ENCODE measurements around the gene ZNF43.

The ZNF43 gene

DNA sequence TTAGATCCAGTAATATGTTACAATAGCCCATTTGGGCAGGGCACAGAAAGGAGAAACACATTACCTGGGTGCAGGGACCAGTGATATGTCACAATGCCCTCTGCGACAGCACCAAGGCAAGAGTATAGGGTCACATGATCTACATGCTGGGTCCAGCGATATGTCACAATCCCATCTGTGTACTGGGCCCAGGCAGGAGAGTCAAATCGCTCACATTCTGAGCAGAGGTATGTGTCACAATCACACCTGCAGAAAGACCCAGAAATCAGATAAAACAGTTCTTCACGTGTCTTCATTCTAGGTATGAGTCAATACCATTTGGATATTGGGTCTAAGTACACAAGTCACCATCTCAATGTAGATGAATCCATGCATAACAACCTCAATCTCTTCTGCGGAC, 7.1 kb upstream of the ZNF43 start:
- Histone ChIP-seq H2AFZ (ENCODE audit: low read depth, low read length, severe bottlenecking) (no peak overlapping the region), H3K4me3 (ENCODE audit: insufficient read depth, low read length, poor library complexity, severe bottlenecking) (no peak overlapping the region), H3K4me2 (ENCODE audit: low read depth, low read length, poor library complexity, severe bottlenecking) (no peak overlapping the region), H3K9me2 (replicated peaks; ENCODE audit: insufficient read depth, low read length) (no peaks in the 10 kb centered on the region), H3K27ac (ENCODE audit: low read depth, low read length) (no peak overlapping the region), H3K36me3 (ENCODE audit: low read length) (no peaks in the 10 kb centered on the region), H3K9me3 (ENCODE audit: insufficient read depth, low read length) (no peaks in the 10 kb centered on the region), H3K27me3 (ENCODE audit: low read length) (no peaks in the 10 kb centered on the region), H3F3A (ENCODE audit: insufficient read depth) (no peaks in the 10 kb centered on the region), H4K20me1 (ENCODE audit: low read depth, low read length) (no peaks in the 10 kb centered on the region), H3K9ac (ENCODE audit: low read length) (no peak overlapping the region), H3K79me2 (ENCODE audit: insufficient read depth, low read length) (no peaks in the 10 kb centered on the region)
- no peak for TF ChIP-seq EZH2phosphoT487 (conservative IDR thresholded peaks at IDR 0.05; ENCODE audit: low read length)
- TF ChIP-seq, protein P1, sequence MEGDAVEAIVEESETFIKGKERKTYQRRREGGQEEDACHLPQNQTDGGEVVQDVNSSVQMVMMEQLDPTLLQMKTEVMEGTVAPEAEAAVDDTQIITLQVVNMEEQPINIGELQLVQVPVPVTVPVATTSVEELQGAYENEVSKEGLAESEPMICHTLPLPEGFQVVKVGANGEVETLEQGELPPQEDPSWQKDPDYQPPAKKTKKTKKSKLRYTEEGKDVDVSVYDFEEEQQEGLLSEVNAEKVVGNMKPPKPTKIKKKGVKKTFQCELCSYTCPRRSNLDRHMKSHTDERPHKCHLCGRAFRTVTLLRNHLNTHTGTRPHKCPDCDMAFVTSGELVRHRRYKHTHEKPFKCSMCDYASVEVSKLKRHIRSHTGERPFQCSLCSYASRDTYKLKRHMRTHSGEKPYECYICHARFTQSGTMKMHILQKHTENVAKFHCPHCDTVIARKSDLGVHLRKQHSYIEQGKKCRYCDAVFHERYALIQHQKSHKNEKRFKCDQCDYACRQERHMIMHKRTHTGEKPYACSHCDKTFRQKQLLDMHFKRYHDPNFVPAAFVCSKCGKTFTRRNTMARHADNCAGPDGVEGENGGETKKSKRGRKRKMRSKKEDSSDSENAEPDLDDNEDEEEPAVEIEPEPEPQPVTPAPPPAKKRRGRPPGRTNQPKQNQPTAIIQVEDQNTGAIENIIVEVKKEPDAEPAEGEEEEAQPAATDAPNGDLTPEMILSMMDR (IDR thresholded peaks at IDR 0.05; ENCODE audit: insufficient read depth, low read length, poor library complexity, severe bottlenecking): no peak

DNA sequence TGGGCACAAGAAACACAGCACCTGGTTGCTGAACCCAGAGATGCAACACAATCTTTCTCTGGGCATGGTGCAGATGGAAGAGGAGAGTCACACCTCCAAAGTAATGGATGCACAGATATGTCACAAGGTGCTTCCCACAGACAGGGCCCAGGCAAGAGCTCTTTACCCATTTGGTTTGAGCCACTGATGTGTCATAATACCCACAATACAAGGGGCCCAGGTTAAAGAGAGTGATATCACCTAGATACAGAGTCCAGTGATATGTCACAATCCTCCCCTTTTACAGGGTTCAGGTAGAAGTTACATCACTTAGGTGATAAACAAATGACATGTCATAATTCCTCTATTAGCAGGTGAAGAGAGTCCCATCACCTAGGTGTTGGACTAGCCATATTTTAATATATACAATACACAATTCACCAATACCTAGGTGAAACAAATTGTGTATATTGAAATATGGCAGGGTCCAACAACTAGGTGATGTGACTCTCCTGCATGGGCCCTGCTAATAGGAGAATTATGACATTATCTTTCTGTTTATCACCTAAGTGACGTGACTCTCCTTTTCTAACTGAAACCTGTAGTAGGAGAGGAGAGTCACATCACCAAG, 5.6 kb upstream of the ZNF43 start:
- Histone ChIP-seq H3F3A (ENCODE audit: insufficient read depth) (peaks cover 5% of the 10 kb centered on the region), H4K20me1 (ENCODE audit: low read depth, low read length) (no peaks in the 10 kb centered on the region), H3K27ac (ENCODE audit: low read depth, low read length) (no peak overlapping the region), H3K4me3 (ENCODE audit: insufficient read depth, low read length, poor library complexity, severe bottlenecking) (no peak overlapping the region), H3K4me2 (ENCODE audit: low read depth, low read length, poor library complexity, severe bottlenecking) (no peak overlapping the region), H3K79me2 (ENCODE audit: insufficient read depth, low read length) (no peaks in the 10 kb centered on the region), H3K36me3 (ENCODE audit: low read length) (peaks cover 5% of the 10 kb centered on the region; the same call in 1 of the 2 replicates), H3K9ac (ENCODE audit: low read length) (no peak overlapping the region), H3K9me3 (ENCODE audit: insufficient read depth, low read length) (no peaks in the 10 kb centered on the region), H3K9me2 (replicated peaks; ENCODE audit: insufficient read depth, low read length) (no peaks in the 10 kb centered on the region), H2AFZ (ENCODE audit: low read depth, low read length, severe bottlenecking) (no peak overlapping the region), H3K27me3 (ENCODE audit: low read length) (no peaks in the 10 kb centered on the region)
- no peak for TF ChIP-seq EZH2phosphoT487 (conservative IDR thresholded peaks at IDR 0.05; ENCODE audit: low read length)
- TF ChIP-seq, protein P1 (IDR thresholded peaks at IDR 0.05; ENCODE audit: insufficient read depth, low read length, poor library complexity, severe bottlenecking): no peak

DNA sequence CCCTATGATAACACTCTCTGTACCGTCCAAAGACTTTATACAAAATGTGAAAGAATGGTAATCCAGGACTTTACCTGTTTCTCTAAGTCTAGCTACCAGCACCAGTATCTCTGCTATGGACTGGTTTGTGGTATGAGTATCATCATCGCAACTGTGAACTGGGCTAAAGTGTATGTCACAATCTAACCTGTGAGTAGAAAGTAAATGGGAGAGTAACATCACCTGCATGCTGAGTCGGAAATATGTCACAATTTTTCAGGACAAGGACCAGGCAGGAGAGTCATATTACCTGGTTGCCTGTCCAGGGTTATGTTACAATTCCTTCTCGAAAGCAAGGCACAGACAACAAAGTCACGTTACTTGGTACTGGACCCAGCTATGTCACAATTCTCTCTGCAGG, 5.1 kb upstream of the ZNF43 start:
- Histone ChIP-seq H3K4me2 (ENCODE audit: low read depth, low read length, poor library complexity, severe bottlenecking) (no peak overlapping the region), H3K9me2 (replicated peaks; ENCODE audit: insufficient read depth, low read length) (no peaks in the 10 kb centered on the region), H3F3A (ENCODE audit: insufficient read depth) (peaks cover 10% of the 10 kb centered on the region), H3K9ac (ENCODE audit: low read length) (no peak overlapping the region), H3K36me3 (ENCODE audit: low read length) (peaks cover 5% of the 10 kb centered on the region; the same call in 1 of the 2 replicates), H3K79me2 (ENCODE audit: insufficient read depth, low read length) (no peaks in the 10 kb centered on the region), H4K20me1 (ENCODE audit: low read depth, low read length) (no peaks in the 10 kb centered on the region), H3K27ac (ENCODE audit: low read depth, low read length) (no peak overlapping the region), H3K27me3 (ENCODE audit: low read length) (no peaks in the 10 kb centered on the region), H3K4me3 (ENCODE audit: insufficient read depth, low read length, poor library complexity, severe bottlenecking) (no peak overlapping the region), H3K9me3 (ENCODE audit: insufficient read depth, low read length) (no peaks in the 10 kb centered on the region), H2AFZ (ENCODE audit: low read depth, low read length, severe bottlenecking) (no peak overlapping the region)
- TF ChIP-seq, protein P1 (IDR thresholded peaks at IDR 0.05; ENCODE audit: insufficient read depth, low read length, poor library complexity, severe bottlenecking): no peak
- no peak for TF ChIP-seq EZH2phosphoT487 (conservative IDR thresholded peaks at IDR 0.05; ENCODE audit: low read length)
